K562 (cell line): ENCODE measurements around the gene SRP72. TPM values are rescaled to one million over a fixed set of nuclear protein-coding genes. Genes with fewer than 3 reads are reported as not detected.

Source experiments
- CEBPB ChIP-seq: fragments of 450-650 bp; IDR thresholded peaks from 2 replicates; pipeline ENCODE4 v1.6.1; 2016; ENCODE audit warnings: missing genetic modification characterization, missing compliant biosample characterization
- HNRNPUL1 ChIP-seq: fragments of 200-400 bp; formaldehyde crosslinking; IDR thresholded peaks from 2 replicates; pipeline ENCODE4 v1.6.1; 2017; ENCODE audit warnings: low read length
- JUNB ChIP-seq: fragments of 450-650 bp; formaldehyde crosslinking; conservative IDR thresholded peaks from 2 replicates; pipeline ENCODE4 v1.4.0; 2020; ENCODE audit warnings: mild to moderate bottlenecking
- KDM1A ChIP-seq, 2 experiments: fragments of 450-650 bp; IDR thresholded peaks; 2 replicates each; pipeline ENCODE4 v1.6.1; 2016; ENCODE audit warnings: mild to moderate bottlenecking in 2 of 2
- MYBL2 ChIP-seq, 2 experiments: fragments of 450-650 bp in 1 of 2; sonication (generic) in 1 of 2; formaldehyde crosslinking in 1 of 2; IDR thresholded peaks; 2 replicates each; pipeline versions ENCODE4 v1.6.1 to v1.8.1; 2017 to 2022; ENCODE audit warnings: borderline replicate concordance in 1 of 2, inconsistent platforms in 1 of 2, low read depth in 1 of 2, mild to moderate bottlenecking in 1 of 2, missing genetic modification reagents in 1 of 2, moderate library complexity in 1 of 2
- NR2C2 ChIP-seq, 2 experiments: fragments of 200-800 bp in 1 of 2; sonication (Bioruptor generic) in 1 of 2; sonication (generic) in 1 of 2; formaldehyde crosslinking in 1 of 2; IDR thresholded peaks; 2 replicates each; pipeline versions ENCODE4 v1.6.1 to v1.8.0; 2016 to 2022; ENCODE audit warnings: mild to moderate bottlenecking in 1 of 2, missing compliant biosample characterization in 1 of 2, missing genetic modification characterization in 1 of 2, missing genetic modification reagents in 1 of 2
- PCBP1 ChIP-seq: fragments of 200-400 bp; formaldehyde crosslinking; IDR thresholded peaks from 2 replicates; pipeline ENCODE4 v1.6.1; 2018; ENCODE audit warnings: mild to moderate bottlenecking, low read depth, low read length; ENCODE audit not compliant: poor library complexity, severe bottlenecking
- RBM25 ChIP-seq: fragments of 200-400 bp; formaldehyde crosslinking; IDR thresholded peaks from 2 replicates; pipeline ENCODE4 v1.6.1; 2018; ENCODE audit warnings: low read length, low read depth, moderate library complexity; ENCODE audit not compliant: severe bottlenecking
- RUNX1 ChIP-seq: sonication (generic); IDR thresholded peaks from 2 replicates; pipeline ENCODE4 v1.6.1; 2016; ENCODE audit warnings: antibody characterized with exemption, low read depth
- SAP30 ChIP-seq: fragments of 200-600 bp; sonication (generic); IDR thresholded peaks from 2 replicates; pipeline ENCODE4 v1.6.1; 2012; ENCODE audit warnings: borderline replicate concordance, low read depth, mild to moderate bottlenecking, moderate library complexity, low read length, control low read depth, inconsistent platforms; ENCODE audit not compliant: insufficient read depth, poor library complexity, severe bottlenecking
- TSC22D4 ChIP-seq: fragments of 450-650 bp; IDR thresholded peaks from 2 replicates; pipeline ENCODE4 v1.6.1; 2016; ENCODE audit warnings: missing genetic modification characterization, missing biosample characterization, control low read depth
- XRCC4 ChIP-seq: IDR thresholded peaks from one replicate; pipeline ENCODE4 v1.6.1; 2011; ENCODE audit not compliant: insufficient read depth, insufficient read length; ENCODE audit errors: extremely low read depth
- ZC3H11A ChIP-seq: IDR thresholded peaks from 2 replicates; pipeline ENCODE4 v1.6.1; 2012; ENCODE audit warnings: low read depth, low read length, improper control_type of control experiment
- ZNF134 ChIP-seq: fragments of 250-450 bp; sonication (Bioruptor Pico); conservative IDR thresholded peaks from 2 replicates; pipeline ENCODE4 v1.4.0; 2020
- polyA plus RNA-seq, 8 experiments: library from polyadenylated mRNA; depleted of rRNA in 4 of 8; stranded (reverse) in 5 of 8; unstranded in 3 of 8; fragments of >200 nt; fragmentation: Nextera tagmentation in 2 of 8; fragmentation: Illumina TruSeq in 1 of 8; extraction: Ambion mirVana in 2 of 8; extraction: Trizol in 1 of 8; gene quantifications; 2 replicates each; pipeline versions ENCODE4 v1.2.1 to v1.2.3, GENCODE V29; 2011 to 2014; ENCODE audit warnings: inconsistent platforms in 1 of 8, missing spikeins in 1 of 8
- total RNA-seq, 7 experiments: library from RNA; depleted of rRNA in 6 of 7; stranded (reverse); fragments of >200 nt in 6 of 7; fragmentation: Illumina TruSeq in 2 of 7; extraction: Trizol in 2 of 7; gene quantifications; 2 replicates each; pipeline versions ENCODE4 v1.2.1 to v1.2.3, GENCODE V29; 2011 to 2021; ENCODE audit warnings: low replicate concordance in 1 of 7
- TF ChIP-seq, protein P1 (sequence below), 2 experiments: fragments of 200-800 bp in 1 of 2; sonication (Bioruptor generic) in 1 of 2; sonication (generic) in 1 of 2; formaldehyde crosslinking in 1 of 2; IDR thresholded peaks in 1 of 2; conservative IDR thresholded peaks in 1 of 2; 2 replicates each; pipeline versions ENCODE4 v1.5.0 to v1.6.1; 2016 to 2020; ENCODE audit warnings: missing compliant biosample characterization in 1 of 2, missing genetic modification characterization in 1 of 2, missing genetic modification reagents in 1 of 2
- TF ChIP-seq, protein P2 (sequence below): fragments of 450-650 bp; IDR thresholded peaks from 2 replicates; pipeline ENCODE4 v1.7.1; 2018; ENCODE audit warnings: mild to moderate bottlenecking, low read depth; ENCODE audit not compliant: partially characterized antibody
- TF ChIP-seq, protein P3 (sequence below): sonication (generic); formaldehyde crosslinking; IDR thresholded peaks from 2 replicates; pipeline ENCODE4 v1.8.0; 2022; ENCODE audit warnings: mild to moderate bottlenecking, missing genetic modification reagents
- TF ChIP-seq, protein P4 (sequence below): fragments of 450-650 bp; IDR thresholded peaks from 2 replicates; pipeline ENCODE4 v1.6.1; 2017; ENCODE audit warnings: mild to moderate bottlenecking, moderate library complexity
- TF ChIP-seq, protein P5 (sequence below), 3 experiments: fragments of 200-800 bp in 1 of 3; sonication (Bioruptor generic) in 1 of 3; sonication (generic) in 1 of 3; formaldehyde crosslinking in 1 of 3; IDR thresholded peaks; 2 replicates each; pipeline versions ENCODE4 v1.6.1 to v1.8.0; 2016 to 2022; ENCODE audit warnings: mild to moderate bottlenecking in 2 of 3, missing compliant biosample characterization in 2 of 3, missing genetic modification characterization in 2 of 3, missing genetic modification reagents in 1 of 3

SRP72 gene
- total and polyA plus RNA-seq, 9 of the 15 experiments (the other 6 are each of a cell fraction or from before 2014, with no cell fraction given), result 124 to 341 (median 202) TPM

DNA sequence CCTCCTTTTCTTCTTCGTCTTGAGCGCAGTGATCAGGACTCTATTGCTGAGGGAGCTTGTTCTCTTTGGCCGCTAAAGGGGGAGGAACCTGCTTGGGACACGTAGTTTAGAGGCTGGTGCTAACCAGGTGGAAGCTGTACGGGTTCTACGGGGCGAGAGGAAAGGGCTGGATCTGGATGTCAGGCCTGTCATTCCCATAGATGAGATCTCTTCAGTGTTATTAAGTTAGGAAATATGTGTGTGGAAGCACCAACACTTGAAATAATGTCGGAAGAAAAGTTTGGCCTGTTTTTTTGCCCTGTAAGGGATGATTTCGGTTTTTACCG, 643 bp downstream of the SRP72 start (continued):
- TF ChIP-seq, protein P1, sequence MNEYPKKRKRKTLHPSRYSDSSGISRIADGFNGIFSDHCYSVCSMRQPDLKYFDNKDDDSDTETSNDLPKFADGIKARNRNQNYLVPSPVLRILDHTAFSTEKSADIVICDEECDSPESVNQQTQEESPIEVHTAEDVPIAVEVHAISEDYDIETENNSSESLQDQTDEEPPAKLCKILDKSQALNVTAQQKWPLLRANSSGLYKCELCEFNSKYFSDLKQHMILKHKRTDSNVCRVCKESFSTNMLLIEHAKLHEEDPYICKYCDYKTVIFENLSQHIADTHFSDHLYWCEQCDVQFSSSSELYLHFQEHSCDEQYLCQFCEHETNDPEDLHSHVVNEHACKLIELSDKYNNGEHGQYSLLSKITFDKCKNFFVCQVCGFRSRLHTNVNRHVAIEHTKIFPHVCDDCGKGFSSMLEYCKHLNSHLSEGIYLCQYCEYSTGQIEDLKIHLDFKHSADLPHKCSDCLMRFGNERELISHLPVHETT (CRISPR knock-in tag; conservative IDR thresholded peaks at IDR 0.05 in 1 of 2, IDR thresholded peaks at IDR 0.05 in 1 of 2), result no peak
- TF ChIP-seq RBM25 (no peak), RUNX1 (no peak), HNRNPUL1 (no peak), KDM1A (IDR thresholded peaks at IDR 0.05) (no peak), PCBP1 (no peak), ZC3H11A (no peak), TSC22D4 (tag) (no peak), ZNF134 (no peak), MYBL2 (IDR thresholded peaks at IDR 0.05; ENCODE audit: low read depth) (no peak), MYBL2 (CRISPR knock-in tag; IDR thresholded peaks at IDR 0.05; ENCODE audit: borderline replicate concordance) (no peak), NR2C2 (CRISPR knock-in tag; IDR thresholded peaks at IDR 0.05) (no peak), NR2C2 (tag; IDR thresholded peaks at IDR 0.05) (no peak), SAP30 (peak; percentile 83), XRCC4 (no peak), CEBPB (tag) (no peak), JUNB (CRISPR knock-in tag) (no peak)
- TF ChIP-seq, protein P2, sequence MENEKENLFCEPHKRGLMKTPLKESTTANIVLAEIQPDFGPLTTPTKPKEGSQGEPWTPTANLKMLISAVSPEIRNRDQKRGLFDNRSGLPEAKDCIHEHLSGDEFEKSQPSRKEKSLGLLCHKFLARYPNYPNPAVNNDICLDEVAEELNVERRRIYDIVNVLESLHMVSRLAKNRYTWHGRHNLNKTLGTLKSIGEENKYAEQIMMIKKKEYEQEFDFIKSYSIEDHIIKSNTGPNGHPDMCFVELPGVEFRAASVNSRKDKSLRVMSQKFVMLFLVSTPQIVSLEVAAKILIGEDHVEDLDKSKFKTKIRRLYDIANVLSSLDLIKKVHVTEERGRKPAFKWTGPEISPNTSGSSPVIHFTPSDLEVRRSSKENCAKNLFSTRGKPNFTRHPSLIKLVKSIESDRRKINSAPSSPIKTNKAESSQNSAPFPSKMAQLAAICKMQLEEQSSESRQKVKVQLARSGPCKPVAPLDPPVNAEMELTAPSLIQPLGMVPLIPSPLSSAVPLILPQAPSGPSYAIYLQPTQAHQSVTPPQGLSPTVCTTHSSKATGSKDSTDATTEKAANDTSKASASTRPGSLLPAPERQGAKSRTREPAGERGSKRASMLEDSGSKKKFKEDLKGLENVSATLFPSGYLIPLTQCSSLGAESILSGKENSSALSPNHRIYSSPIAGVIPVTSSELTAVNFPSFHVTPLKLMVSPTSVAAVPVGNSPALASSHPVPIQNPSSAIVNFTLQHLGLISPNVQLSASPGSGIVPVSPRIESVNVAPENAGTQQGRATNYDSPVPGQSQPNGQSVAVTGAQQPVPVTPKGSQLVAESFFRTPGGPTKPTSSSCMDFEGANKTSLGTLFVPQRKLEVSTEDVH, result no peak
- TF ChIP-seq, protein P3, sequence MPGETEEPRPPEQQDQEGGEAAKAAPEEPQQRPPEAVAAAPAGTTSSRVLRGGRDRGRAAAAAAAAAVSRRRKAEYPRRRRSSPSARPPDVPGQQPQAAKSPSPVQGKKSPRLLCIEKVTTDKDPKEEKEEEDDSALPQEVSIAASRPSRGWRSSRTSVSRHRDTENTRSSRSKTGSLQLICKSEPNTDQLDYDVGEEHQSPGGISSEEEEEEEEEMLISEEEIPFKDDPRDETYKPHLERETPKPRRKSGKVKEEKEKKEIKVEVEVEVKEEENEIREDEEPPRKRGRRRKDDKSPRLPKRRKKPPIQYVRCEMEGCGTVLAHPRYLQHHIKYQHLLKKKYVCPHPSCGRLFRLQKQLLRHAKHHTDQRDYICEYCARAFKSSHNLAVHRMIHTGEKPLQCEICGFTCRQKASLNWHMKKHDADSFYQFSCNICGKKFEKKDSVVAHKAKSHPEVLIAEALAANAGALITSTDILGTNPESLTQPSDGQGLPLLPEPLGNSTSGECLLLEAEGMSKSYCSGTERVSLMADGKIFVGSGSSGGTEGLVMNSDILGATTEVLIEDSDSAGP (CRISPR knock-in tag), result peak; percentile 79; the same call in 1 of the 2 replicates
- TF ChIP-seq, protein P4, sequence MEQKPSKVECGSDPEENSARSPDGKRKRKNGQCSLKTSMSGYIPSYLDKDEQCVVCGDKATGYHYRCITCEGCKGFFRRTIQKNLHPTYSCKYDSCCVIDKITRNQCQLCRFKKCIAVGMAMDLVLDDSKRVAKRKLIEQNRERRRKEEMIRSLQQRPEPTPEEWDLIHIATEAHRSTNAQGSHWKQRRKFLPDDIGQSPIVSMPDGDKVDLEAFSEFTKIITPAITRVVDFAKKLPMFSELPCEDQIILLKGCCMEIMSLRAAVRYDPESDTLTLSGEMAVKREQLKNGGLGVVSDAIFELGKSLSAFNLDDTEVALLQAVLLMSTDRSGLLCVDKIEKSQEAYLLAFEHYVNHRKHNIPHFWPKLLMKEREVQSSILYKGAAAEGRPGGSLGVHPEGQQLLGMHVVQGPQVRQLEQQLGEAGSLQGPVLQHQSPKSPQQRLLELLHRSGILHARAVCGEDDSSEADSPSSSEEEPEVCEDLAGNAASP, result no peak
- TF ChIP-seq, protein P5, sequence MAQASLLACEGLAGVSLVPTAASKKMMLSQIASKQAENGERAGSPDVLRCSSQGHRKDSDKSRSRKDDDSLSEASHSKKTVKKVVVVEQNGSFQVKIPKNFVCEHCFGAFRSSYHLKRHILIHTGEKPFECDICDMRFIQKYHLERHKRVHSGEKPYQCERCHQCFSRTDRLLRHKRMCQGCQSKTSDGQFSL (CRISPR knock-in tag; IDR thresholded peaks at IDR 0.05), result no peak
- TF ChIP-seq, protein P5 (tag; IDR thresholded peaks at IDR 0.05), result no peak
